Esophagus muscularis mucosa (tissue), 3 donors: ENCODE measurements around the gene AFF3.

ENCODE experiments used
- POLR2A ChIP-seq: fragments of 450-650 bp; IDR thresholded peaks from one replicate; pipeline ENCODE4 v1.6.1; 2017; ENCODE audit warnings: antibody characterized with exemption, moderate library complexity, mild to moderate bottlenecking, low read depth
- POLR2AphosphoS5 ChIP-seq, 2 donors: sonication (generic); formaldehyde crosslinking; IDR thresholded peaks; one replicate each; pipeline ENCODE4 v1.6.1; 2017; ENCODE audit warnings: antibody characterized with exemption in 2 of 2
- TF ChIP-seq, protein P1 (sequence below), 3 experiments: fragments of 200-600 bp in 2 of 3; fragments of 450-650 bp in 1 of 3; sonication (generic) in 2 of 3; IDR thresholded peaks; one replicate each; pipeline ENCODE4 v1.5.1; 2017 to 2019; ENCODE audit warnings: antibody characterized with exemption in 3 of 3, mild to moderate bottlenecking in 2 of 3, moderate library complexity in 1 of 3

DNA sequence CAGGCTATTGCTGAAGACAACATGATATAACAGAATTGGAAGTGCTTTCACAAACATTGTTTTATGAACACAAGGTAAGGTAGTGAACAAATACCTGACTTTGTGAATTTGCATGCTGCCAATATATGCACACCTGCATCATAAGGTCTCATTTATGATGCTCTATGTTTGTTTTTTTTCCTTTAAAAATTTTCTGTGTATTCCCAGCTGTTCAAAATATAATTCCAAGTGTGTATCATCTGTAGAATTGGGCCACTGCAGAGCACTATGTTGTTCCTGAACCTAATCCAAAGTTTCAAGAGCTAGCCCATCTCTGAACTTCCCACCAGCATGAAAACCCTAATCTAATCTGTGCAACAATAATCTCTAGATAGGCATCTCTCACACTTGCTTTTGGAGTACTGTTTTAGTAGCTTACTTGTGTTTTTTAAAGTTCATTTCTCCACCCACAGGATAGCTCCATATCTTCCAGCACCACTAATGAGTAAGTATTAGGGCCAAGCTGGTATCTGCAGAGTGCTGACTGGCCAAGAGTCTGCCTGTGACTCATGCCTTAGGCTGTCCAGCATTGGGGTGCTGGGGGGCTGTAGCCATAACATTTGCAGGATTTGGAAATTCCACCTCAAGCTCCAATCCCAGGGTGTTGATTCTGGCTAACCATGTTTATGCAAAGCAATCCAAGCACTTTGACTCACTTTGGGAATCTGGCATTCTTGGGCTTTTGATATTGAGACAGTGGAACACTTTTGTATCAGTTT lies 444.4 kb downstream of the AFF3 start:
- TF ChIP-seq, protein P1, sequence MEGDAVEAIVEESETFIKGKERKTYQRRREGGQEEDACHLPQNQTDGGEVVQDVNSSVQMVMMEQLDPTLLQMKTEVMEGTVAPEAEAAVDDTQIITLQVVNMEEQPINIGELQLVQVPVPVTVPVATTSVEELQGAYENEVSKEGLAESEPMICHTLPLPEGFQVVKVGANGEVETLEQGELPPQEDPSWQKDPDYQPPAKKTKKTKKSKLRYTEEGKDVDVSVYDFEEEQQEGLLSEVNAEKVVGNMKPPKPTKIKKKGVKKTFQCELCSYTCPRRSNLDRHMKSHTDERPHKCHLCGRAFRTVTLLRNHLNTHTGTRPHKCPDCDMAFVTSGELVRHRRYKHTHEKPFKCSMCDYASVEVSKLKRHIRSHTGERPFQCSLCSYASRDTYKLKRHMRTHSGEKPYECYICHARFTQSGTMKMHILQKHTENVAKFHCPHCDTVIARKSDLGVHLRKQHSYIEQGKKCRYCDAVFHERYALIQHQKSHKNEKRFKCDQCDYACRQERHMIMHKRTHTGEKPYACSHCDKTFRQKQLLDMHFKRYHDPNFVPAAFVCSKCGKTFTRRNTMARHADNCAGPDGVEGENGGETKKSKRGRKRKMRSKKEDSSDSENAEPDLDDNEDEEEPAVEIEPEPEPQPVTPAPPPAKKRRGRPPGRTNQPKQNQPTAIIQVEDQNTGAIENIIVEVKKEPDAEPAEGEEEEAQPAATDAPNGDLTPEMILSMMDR (IDR thresholded peaks at IDR 0.05), result no peak
- TF ChIP-seq POLR2A (no peak), POLR2AphosphoS5 (IDR thresholded peaks at IDR 0.05) (no peak)
